Measurements from ENCODE around the gene TIMM17B.
"Not testable (repeated sequence)": the region's sequence is repeated elsewhere in the genome, so short reads cannot be mapped to it uniquely, and the experiment has no call there.

TIMM17B gene

DNA sequence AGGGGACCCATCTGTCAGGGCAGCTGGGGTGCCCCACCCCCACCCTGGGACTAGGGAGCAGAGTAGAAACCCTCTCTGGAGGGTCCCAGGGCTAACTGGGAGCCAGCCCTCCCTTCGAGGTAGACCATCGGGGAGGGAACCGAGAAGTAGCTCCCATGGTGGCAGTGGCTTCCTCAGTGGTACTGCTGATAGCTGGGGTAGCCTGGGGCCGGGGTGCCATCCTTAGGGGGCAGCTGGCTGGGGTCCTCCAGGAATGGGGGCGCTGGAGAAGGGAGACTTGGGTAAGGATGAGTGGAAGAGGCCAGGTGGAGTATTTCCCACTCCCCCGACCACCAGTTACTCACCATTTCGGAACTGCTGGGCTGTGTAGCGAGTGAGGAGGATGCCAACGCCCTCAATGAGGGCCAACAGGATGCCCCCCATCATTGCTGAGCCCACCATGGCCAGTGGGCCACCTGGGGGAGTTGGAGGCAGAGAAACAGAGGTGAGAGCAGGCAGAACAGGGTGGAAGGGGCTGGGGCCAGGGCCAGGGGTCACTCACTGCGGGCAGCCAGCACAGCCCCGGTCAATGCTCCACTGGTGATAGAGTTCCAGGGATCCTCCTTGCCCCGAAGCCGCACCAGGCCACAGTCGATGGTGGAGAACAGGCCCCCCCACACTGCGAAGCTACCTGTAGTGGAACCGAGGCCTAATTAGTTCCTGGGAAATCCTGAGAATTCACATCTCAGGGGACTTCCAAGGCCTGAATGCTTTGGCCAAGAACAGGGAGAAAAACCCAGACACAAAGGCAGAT is 3.8 kb downstream of the TIMM17B start:
- no peak for DNase-seq

- DNase-seq: no peak
Observed at GRCh38 chrX:48892896-48893295, 4.7 kb downstream of the TIMM17B start.

- DNase-seq: peak; percentile 79
Observed at GRCh38 chrX:48891402-48892288, 5.9 kb downstream of the TIMM17B start.

- no peak for DNase-seq
Observed at GRCh38 chrX:48890934-48891401, 6.6 kb downstream of the TIMM17B start.

DNA sequence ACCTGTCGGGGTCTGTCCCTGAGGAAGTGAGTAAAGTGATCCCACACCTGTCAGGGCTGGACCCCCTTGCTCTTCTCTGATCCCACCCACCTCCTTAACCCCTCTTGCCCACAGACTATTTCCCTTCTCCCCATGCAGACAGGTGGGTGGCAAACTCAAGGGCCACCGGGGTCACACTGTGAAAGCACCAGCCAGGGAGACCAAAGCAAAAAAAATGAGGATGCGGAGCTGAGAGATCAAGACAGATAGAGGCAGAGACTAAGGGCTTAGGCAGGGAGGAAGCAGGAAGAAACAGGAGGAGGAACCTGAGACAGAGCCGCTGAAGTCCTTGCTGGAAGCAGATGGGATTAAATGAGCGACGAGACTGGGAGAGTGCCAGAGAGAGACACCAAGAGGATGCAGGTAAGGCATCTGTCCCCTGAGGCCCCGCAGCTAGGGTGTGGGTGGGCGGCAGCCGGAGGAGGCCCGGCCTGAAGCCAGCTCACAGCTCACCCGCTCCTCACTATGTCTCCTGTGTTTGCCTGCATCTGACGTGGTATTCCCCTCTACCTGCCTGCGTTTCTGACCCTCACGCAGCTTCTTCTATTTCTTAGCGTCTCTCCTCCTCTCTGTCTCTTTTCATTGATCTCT is 7.2 kb downstream of the TIMM17B start:
- DNase-seq: no peak

- not testable (repeated sequence) for DNase-seq
Observed at GRCh38 chrX:48886586-48886985, 11.0 kb downstream of the TIMM17B start.

DNA sequence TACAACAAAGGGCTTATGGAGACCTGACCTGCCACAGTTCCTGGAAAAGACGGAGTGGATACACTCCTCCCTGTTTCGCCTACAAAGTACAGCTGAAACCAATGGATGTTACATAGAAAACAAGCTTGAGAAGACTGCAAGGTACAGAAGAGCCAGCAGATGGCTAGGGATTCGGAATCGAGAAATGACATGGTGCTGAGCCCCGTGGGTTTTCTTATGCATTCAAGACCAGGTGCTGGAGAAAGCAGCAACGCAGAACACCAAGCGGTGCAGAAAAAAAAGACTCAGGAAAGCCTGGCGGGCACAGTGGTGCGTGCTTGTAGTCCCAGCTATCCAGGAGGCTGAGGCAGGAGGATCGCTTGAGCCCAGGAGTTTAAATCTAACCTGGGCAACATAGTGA is 13.8 kb downstream of the TIMM17B start:
- no peak for DNase-seq

DNA sequence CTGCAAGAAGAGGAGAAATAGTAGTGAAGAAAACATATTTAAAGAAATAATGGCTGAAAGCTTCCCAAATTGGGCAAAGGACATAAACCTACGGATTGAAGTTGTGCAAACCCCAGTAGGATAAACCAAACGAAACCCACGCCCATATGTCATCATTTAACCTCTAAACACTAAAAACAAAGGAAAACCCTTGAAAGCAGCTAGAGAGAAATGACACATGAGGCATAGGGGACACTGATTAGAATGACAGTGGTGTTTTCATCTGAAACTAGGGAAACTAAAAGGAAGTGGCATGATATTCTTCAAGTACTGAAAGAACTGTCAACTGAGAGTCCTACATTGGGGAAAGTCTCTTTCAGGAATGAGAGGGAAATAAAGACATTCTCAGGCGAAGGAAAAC is 20.6 kb downstream of the TIMM17B start:
- peak; percentile 74 for DNase-seq

- DNase-seq: not testable (repeated sequence)
Observed at GRCh38 chrX:48872017-48872416, 25.6 kb downstream of the TIMM17B start.

- no peak for DNase-seq
Observed at GRCh38 chrX:48864210-48864609, 33.4 kb downstream of the TIMM17B start.

- no peak for DNase-seq
Observed at GRCh38 chrX:48854898-48855297, 42.7 kb downstream of the TIMM17B start.

- not testable (repeated sequence) for DNase-seq
Observed at GRCh38 chrX:48854121-48854804, 43.3 kb downstream of the TIMM17B start.

DNA sequence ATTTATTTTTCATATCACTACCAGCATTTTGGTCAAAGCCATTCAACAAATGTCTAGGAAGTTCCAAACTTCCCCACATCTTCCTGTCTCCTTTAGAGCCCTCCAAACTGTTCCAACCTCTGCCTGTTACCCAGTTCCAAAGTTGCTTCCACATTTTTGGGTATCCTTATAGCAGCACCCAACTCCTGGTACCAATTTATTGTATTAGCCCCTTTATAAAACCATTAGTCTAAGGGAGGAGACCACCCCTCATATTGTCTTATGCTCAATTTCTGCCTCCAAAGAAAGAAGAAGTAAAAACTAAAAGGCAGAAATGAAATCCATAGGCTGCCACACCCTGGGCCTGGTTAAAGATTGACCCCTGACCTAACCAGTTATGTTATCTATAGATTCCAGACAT is 44.1 kb downstream of the TIMM17B start:
- not testable (repeated sequence) for DNase-seq

- DNase-seq: no peak
Observed at GRCh38 chrX:48852857-48853256, 44.7 kb downstream of the TIMM17B start.

GRCh38 chrX:48848847-48849246 is 48.7 kb downstream of the TIMM17B start:
- no peak for DNase-seq
